Activated T-helper 17 cell treated with anti-CD3 and anti-CD28 coated beads, Interleukin-2, amount 50 U/mL, for 72 hours (primary cell): Measurements from ENCODE around the gene GJC2. TPM values are rescaled to one million over a fixed set of nuclear protein-coding genes. Genes with fewer than 3 reads are reported as not detected.

Experiments used
- ATAC-seq: fragments of 150-1000 bp; cut with Tn5 transposase; replicated peaks from 2 replicates; pipeline ENCODE4 v1.10.0; 2021; ENCODE audit warnings: mild to moderate bottlenecking, moderate library complexity
- H3K27ac Mint-ChIP-seq: one replicate; pipeline ENCODE4 v1.8.0; 2022; ENCODE audit warnings: mixed read lengths
- H3K27me3 Mint-ChIP-seq: one replicate; pipeline ENCODE4 v1.8.0; 2022; ENCODE audit warnings: mixed read lengths
- H3K36me3 Mint-ChIP-seq: one replicate; pipeline ENCODE4 v1.8.0; 2022; ENCODE audit warnings: low read depth, mild to moderate bottlenecking, mixed read lengths
- H3K4me1 Mint-ChIP-seq: one replicate; pipeline ENCODE4 v1.8.0; 2022; ENCODE audit warnings: mixed read lengths
- H3K4me3 Mint-ChIP-seq: one replicate; pipeline ENCODE4 v1.8.0; 2022; ENCODE audit warnings: mild to moderate bottlenecking, mixed read lengths
- H3K9me3 Mint-ChIP-seq: one replicate; pipeline ENCODE4 v1.8.0; 2022; ENCODE audit warnings: mixed read lengths
- total RNA-seq, 2 donors: library from RNA; stranded (reverse); gene quantifications; one replicate each; pipeline ENCODE4 v1.2.3, GENCODE V29; 2022

The GJC2 gene
- total RNA-seq, 2 donors from 2014 or later: 0.43 to 0.61 TPM

DNA sequence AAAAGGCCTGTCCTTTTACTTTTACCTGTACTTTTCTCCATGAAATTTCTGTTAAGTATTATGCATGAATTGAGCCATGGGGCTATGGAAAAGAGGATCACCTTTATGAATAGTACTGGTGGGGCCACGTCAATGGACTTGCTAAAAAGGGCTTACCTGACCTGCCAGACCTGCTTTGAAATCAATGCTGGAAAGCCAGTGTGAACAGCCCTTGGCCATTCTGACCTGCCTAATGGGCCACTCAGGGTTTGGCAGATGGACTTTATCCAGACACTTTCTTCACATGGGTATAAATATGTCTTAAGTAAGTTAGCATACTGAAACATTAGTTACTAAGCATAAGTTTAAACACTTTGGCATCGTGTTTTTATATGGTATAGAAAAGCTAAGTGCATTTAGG is 18.0 kb upstream of the GJC2 start:
- Mint-ChIP-seq H3K4me3 (no peak overlapping the region), H3K36me3 (no peaks in the 10 kb centered on the region), H3K4me1 (no peaks in the 10 kb centered on the region), H3K9me3 (no peaks in the 10 kb centered on the region), H3K27me3 (no peaks in the 10 kb centered on the region), H3K27ac (no peak overlapping the region)
- no peak for ATAC-seq

DNA sequence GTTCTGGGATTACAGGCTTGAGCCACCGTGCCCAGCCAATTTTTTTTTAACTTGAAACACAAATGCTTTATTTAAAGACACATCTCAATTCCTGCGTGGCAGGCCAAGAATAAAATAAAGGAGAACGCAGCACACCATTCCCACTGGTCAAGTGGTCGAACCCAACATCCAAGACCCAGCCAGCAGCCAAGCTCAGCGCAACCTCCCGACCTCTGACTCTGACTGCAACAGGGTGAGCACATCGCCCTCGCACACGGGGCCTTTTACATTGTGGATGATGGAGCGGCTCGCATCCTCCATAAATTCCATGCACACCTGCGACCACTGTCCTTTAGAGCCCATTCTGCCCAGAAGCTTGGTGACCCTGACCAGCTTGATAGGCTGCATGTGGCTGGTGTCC is 15.1 kb upstream of the GJC2 start:
- no peak for ATAC-seq
- H3K4me3 Mint-ChIP-seq: no peak overlapping the region
- H3K4me1 Mint-ChIP-seq: no peaks in the 10 kb centered on the region
- H3K27ac Mint-ChIP-seq: no peak overlapping the region
- H3K9me3 Mint-ChIP-seq: no peaks in the 10 kb centered on the region
- no peaks in the 10 kb centered on the region for H3K27me3 Mint-ChIP-seq
- H3K36me3 Mint-ChIP-seq: no peaks in the 10 kb centered on the region

DNA sequence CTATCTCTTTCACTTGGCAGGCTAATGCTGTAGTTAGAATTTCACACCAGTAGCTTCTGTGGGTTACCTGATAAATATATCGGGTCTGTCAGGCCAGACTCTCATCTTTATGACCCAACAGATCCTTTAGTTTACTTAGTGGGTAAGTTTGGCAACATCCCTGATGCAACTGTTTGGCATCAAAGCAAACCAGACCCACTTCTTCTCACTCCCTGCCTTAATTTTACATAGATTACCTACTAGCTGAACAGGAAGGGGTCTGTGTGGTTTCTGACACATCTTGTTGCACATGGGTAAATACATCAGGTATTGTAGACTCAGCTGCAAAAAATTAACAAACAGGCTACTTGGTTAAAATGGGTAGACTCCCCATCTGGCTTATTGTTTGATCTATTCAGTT is 12.8 kb upstream of the GJC2 start:
- no peak overlapping the region for H3K27ac Mint-ChIP-seq
- peaks cover 21% of the 10 kb centered on the region for H3K36me3 Mint-ChIP-seq
- no peaks in the 10 kb centered on the region for H3K4me1 Mint-ChIP-seq
- no peak overlapping the region for H3K4me3 Mint-ChIP-seq
- no peaks in the 10 kb centered on the region for H3K27me3 Mint-ChIP-seq
- no peak for ATAC-seq
- no peaks in the 10 kb centered on the region for H3K9me3 Mint-ChIP-seq

DNA sequence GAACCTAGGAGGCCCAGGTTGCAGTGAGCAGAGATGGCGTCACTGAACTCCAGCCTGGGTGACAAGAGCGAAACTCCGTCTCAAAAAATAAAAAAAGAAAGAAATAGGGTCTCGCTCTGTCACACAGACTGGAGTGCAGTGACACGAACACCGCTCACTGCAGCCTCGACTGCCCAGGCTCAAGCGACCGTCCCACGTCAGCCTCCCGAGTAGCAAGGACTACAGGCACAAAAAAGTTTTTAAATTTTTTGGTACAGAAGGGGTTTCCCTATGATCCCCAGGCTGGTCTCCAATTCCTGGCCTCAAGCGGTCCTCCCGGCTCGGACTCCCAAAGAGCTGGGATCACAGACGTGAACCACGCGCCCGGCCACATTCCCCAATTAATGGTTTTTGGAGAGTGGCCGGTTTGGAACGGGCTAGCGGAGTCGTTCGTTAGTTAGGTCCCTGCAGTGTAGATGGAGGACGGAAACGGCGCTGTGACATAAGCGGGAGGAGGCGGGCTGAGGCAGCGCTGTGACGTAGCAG is 10.3 kb upstream of the GJC2 start:
- Mint-ChIP-seq H3K4me3 (peak overlapping the region; percentile 98), H3K36me3 (peaks cover 42% of the 10 kb centered on the region), H3K27ac (peak overlapping the region; percentile 77), H3K27me3 (no peaks in the 10 kb centered on the region), H3K9me3 (no peaks in the 10 kb centered on the region), H3K4me1 (peaks cover 14% of the 10 kb centered on the region)
- no peak for ATAC-seq

DNA sequence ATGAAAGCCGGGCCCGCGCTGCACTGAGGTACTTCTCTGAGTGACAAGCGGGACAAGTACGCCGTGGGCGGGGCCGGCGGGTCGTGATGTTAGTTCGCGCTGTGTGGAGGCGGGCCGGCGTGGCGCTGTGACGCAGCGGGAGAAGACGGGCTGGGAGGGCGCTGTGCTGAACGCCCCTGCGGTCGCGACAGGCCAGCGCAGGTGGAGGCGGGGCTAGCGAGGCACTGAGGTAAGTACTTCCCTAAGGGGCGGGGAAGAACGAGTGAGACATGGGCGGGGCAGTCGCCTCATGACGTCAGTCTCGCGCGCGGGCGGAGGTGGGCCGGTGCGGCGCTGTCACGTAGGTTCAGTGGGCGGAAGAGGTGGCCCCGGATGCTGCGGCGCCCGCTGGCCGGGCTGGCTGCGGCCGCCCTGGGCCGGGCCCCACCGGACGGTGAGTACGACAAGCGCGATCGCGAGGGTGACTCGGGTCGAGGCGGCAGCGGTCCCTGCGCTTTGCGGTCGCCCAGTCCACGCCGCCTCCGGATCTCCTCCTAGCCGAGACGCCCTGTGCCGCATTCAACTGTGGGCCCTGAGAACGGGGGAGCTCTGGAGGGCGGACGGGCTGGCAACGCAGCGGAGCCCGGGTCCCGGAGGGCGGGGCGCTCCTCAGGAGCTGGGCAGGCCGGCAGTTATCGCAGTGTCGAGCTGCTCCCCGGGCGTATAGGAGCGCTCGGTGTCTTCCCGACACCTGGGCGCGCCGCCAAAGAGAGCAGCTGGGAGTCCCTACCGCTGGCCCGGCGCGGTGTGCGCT is 9.6 kb upstream of the GJC2 start, which contains the start of gene GUK1:
TSS of gene GUK1 (plus strand) at position 349 of the 793 bp plus-strand sequence. CDS start at position 373, 24 bp downstream.
- ATAC-seq: peak; percentile 92
- Mint-ChIP-seq H3K36me3 (peaks cover 47% of the 10 kb centered on the region), H3K4me3 (peak within 1 kb of the TSS; percentile 98), H3K27ac (peak within 1 kb of the TSS; percentile 93), H3K4me1 (peaks cover 14% of the 10 kb centered on the region), H3K27me3 (no peaks in the 10 kb centered on the region), H3K9me3 (no peaks in the 10 kb centered on the region)

DNA sequence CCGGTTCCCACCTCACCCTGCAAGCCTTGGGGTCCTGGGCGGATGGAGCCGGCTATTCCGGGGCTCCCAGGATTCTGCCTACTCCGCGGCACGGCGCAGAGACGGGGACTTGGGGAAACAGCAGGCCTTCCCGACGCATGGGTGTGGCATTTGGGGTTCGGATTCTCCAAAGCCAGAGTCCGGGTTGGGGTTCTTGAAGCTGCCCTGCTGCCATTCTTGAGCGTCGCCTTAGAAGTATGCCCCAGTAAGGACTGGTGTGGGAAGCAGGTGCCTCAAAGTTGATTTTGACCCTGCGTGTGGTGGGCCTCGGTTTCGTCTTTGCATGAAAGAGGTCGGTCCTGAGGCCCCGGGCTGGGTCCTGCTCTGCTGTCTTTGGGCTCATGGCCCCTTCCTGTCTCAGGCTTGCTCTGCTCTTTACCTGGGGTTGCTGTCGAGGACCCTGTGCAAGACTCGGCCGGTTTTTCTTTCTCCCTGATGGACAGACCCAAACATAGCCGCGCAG is 9.0 kb upstream of the GJC2 start:
- Mint-ChIP-seq H3K36me3 (peaks cover 51% of the 10 kb centered on the region), H3K27ac (peak overlapping the region; percentile 93), H3K4me3 (peak overlapping the region; percentile 98), H3K4me1 (peaks cover 14% of the 10 kb centered on the region), H3K27me3 (no peaks in the 10 kb centered on the region), H3K9me3 (no peaks in the 10 kb centered on the region)
- ATAC-seq: no peak

DNA sequence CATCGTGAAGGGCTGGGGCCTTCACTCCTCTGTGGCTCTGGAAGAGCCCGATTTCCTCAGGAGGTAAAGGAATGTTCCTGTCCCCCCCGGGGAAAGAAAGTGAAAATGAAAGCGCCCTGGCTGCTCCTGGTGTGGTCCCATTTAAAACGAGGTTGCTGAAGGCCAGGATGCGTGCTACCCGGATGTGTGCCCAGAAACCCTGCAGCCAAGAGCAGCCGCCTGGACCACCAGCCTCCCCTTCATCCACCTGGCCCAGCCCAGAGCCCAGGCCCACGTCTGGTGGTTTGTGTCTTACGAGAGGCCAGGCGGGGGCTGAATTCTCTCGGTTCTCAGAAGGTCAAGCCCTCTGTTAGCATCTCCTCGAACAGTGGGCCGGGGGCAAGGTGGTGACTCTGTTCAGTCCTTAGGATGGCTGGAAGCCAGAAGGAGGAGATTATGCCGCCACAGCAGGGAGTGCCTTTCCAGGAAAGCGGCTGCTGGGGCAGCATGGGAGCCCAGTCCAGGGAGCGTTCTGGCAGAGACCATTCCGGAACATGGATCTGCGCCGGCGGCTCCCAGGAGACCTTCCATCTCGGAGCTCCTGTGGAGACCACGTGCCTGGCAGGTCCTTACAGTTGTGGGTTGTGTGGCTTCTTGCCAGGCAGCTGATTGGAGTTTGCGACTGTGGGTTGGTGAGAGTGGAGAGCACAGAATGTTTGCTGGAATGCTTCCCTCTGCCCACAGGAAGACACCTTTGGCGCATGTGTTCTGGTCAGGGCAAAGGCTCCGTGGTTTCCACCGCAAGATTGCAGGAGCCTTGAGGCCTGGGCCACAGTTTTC is 8.3 kb upstream of the GJC2 start:
- ATAC-seq: no peak
- Mint-ChIP-seq H3K4me1 (peaks cover 14% of the 10 kb centered on the region), H3K4me3 (peak overlapping the region; percentile 98), H3K36me3 (peaks cover 58% of the 10 kb centered on the region), H3K27me3 (no peaks in the 10 kb centered on the region), H3K27ac (peak overlapping the region; percentile 93), H3K9me3 (no peaks in the 10 kb centered on the region)

DNA sequence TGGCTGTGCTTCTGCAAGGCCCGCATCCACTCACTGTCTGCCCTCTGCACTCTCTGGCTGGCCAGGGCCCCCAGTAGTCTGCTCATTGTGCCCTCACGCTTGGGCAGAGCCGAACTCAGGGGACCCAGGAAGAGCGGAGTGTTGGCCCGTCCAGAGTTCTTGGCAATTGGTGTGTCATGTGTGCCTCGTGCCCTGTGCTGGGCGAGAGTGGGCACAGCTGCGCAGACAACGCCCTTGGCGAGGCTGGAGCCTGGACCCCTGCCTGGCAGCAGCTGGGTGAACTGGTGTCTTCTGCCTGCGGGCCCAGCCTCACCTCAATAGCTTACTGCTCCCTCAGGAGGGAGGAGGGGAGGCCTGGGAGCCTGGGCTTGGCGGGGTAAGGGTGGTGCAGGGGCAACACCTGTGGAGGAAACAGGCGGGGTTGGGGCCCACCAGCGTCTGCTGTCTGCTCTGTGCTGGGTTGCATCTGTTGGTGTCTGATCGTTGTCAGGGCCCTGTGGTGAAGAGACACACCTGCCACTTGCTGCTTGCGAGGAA is 7.5 kb upstream of the GJC2 start:
- no peaks in the 10 kb centered on the region for H3K27me3 Mint-ChIP-seq
- peaks cover 62% of the 10 kb centered on the region for H3K36me3 Mint-ChIP-seq
- no peaks in the 10 kb centered on the region for H3K9me3 Mint-ChIP-seq
- ATAC-seq: no peak
- peaks cover 14% of the 10 kb centered on the region for H3K4me1 Mint-ChIP-seq
- H3K27ac Mint-ChIP-seq: peak overlapping the region; percentile 42
- peak overlapping the region; percentile 98 for H3K4me3 Mint-ChIP-seq

DNA sequence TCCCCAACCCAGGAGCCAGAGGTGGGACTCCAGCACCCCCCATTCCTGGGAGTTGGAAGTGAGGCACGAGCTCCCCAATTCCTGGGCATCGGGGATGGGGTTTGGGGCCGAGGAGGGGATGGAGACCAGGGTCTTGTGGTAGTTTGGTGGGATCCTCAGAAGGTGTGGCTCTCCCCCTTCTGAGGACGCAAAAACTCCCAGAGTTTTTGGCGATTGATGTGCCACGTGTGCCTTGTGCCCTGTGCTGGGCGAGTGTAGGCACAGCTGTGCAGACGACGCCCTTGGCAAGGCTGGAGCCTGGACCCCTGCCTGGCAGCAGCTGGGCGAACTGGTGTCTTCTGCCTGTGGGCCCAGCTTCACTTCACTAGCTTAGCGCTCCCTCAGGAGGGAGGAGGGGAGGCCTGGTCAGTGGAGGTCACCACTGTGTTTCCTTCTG is 7.0 kb upstream of the GJC2 start:
- H3K27me3 Mint-ChIP-seq: no peaks in the 10 kb centered on the region
- peaks cover 14% of the 10 kb centered on the region for H3K4me1 Mint-ChIP-seq
- H3K9me3 Mint-ChIP-seq: no peaks in the 10 kb centered on the region
- H3K27ac Mint-ChIP-seq: peak overlapping the region; percentile 42
- ATAC-seq: no peak
- H3K4me3 Mint-ChIP-seq: peak overlapping the region; percentile 98
- H3K36me3 Mint-ChIP-seq: peaks cover 62% of the 10 kb centered on the region

DNA sequence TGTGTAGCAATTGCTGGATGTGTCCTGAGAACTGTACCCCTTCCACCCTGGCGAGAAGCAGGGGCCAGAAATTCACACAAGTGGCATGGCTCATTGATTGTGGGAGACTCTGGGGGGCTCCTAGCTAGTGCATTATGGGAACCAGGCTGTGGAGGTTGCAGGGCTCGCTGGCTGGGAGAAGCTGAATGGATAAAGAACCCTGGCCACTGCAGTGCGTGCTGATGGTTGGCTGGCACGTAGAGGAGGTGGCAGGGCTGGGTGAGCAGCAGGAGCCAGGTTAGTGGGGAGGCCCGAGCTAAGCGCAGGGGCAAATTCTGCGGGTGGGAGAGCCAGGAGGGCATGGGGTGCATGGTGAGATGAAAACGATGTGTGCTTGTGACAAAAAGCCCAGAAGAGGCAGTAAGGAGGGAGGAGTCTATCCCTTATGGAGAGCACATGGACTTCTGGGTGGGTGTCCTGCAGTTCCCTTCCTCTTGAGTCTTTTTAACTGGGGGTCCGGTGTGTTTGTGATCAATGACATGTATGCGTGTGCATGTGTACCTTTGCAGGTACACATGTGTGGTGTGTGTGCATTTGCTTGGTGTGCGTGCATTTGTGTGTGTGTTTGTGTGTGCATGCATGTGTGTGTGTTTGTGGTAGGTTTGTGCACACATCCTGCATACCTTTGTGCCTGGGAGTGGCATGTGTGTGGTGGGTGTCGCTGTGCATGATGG is 6.1 kb upstream of the GJC2 start:
- H3K36me3 Mint-ChIP-seq: peaks cover 62% of the 10 kb centered on the region
- peak overlapping the region; percentile 98 for H3K4me3 Mint-ChIP-seq
- no peaks in the 10 kb centered on the region for H3K9me3 Mint-ChIP-seq
- peaks cover 14% of the 10 kb centered on the region for H3K4me1 Mint-ChIP-seq
- ATAC-seq: no peak
- peak overlapping the region; percentile 42 for H3K27ac Mint-ChIP-seq
- no peaks in the 10 kb centered on the region for H3K27me3 Mint-ChIP-seq

DNA sequence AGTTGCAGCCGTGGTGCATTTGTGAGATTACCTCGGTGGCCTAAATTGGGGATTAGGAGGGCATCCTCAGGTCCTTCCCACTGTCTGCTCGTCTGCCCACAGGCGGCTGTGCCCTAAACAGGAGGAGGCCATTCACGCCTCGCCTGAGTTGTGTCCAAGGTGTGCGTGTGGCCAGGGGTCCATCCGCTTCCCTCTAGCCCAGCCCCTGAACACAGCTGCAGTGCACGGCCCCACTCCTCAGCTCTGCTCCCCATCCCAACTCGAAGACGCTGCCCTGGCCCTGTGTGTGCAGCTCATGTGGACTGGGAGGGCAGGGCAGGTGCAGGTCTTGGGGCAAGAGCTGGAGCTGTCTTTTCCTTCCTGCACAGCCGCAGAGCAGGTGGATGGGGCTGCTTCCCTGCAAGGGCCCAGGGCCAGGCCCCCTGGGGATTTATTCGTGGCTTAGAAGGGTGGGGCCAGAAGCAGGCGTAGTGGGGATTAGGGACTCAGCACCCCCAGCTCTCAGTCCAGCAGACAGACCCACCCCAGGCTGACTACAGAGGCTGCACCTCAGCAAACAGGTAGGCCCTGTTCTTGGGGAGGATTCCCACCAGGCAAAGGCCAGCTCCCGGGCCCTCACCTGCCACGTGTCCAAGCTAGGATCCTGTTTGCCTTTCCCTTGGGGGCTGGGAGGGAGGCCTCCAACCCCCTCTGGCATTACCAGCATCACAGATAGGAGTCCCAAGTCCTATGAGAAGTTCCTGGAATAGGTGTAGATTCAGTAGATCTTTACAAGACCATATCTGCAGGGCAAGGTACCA is 5.3 kb upstream of the GJC2 start:
- no peak for ATAC-seq
- Mint-ChIP-seq H3K27me3 (no peaks in the 10 kb centered on the region), H3K4me1 (peaks cover 14% of the 10 kb centered on the region), H3K4me3 (peak overlapping the region; percentile 98), H3K27ac (no peak overlapping the region), H3K9me3 (no peaks in the 10 kb centered on the region), H3K36me3 (peaks cover 62% of the 10 kb centered on the region)

DNA sequence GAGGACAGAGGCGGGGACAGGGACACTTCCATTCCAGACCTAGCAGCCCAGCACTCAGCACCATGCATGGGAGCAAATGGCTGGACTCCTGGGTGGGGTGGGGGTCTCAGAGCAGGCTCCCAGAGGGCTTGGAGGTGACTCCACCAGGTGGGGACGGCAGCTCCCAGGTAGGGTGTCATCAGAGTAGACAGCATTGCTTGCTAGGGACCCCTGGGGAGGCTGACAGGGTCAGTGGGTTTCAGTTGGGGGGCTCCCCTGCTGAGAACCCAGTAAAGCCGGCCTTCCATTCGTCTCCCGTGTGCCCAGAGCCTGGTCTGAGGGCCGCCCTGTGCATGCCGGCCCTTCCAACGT is 4.8 kb upstream of the GJC2 start:
- H3K4me1 Mint-ChIP-seq: peaks cover 14% of the 10 kb centered on the region
- H3K36me3 Mint-ChIP-seq: peaks cover 59% of the 10 kb centered on the region
- H3K4me3 Mint-ChIP-seq: no peak overlapping the region
- no peaks in the 10 kb centered on the region for H3K9me3 Mint-ChIP-seq
- H3K27ac Mint-ChIP-seq: no peak overlapping the region
- ATAC-seq: no peak
- no peaks in the 10 kb centered on the region for H3K27me3 Mint-ChIP-seq
